HepG2 (cell line): Measurements from ENCODE around the gene GNL1. TPM values are rescaled to one million over a fixed set of nuclear protein-coding genes. Genes with fewer than 3 reads are reported as not detected.
"Not testable (repeated sequence)": the region's sequence is repeated elsewhere in the genome, so short reads cannot be mapped to it uniquely, and the experiment has no call there.

Source experiments
- ATAC-seq: fragments of 200-7000 bp; cut with Tn5 transposase; 3 replicates; pipeline ENCODE4 v1.9.1; 2020; ENCODE audit warnings: mild to moderate bottlenecking, moderate library complexity
- BruUV-seq: library from RNA; stranded (reverse); fragments of 400-500 nt; replicated peaks from 2 replicates; lab custom pipeline; 2021; lab: Mats Ljungman, UMichigan
- CTCF ChIA-PET: fragments of 300-600 bp; formaldehyde crosslinking; extraction: SDS; loops from one replicate; lab custom pipeline; 2021; ENCODE audit warnings: low total read pairs, inconsistent platforms, low intra/inter-chr PET ratio; lab: Yijun Ruan, JAX
- POLR2A ChIA-PET: fragments of 350-600 bp; sonication (Branson Sonifier 250); formaldehyde crosslinking; loops from one replicate; lab custom pipeline; 2020; ENCODE audit warnings: antibody characterized with exemption, inconsistent platforms; lab: Yijun Ruan, JAX
- DNase-seq: peaks from one replicate; pipeline ENCODE4 v3.0.0-alpha.2; 2015; ENCODE audit warnings: low spot score
- FAIRE-seq: peaks from 3 replicates; lab custom pipeline; 2011; peaks lifted over from hg19 to GRCh38; lab: Jason Lieb, UNC
- H2AFZ ChIP-seq: one replicate; pipeline ENCODE4 v1.6.1; 2011; ENCODE audit warnings: low read length, inconsistent platforms
- H3K27ac ChIP-seq: fragments of 300-600 bp; 3 replicates; pipeline ENCODE4 v1.8.0; 2011; ENCODE audit warnings: mixed run types, mild to moderate bottlenecking, mixed read lengths, low read length, inconsistent platforms; ENCODE audit not compliant: insufficient read depth; ENCODE audit errors: extremely low read length
- H3K27me3 ChIP-seq, 2 experiments: fragments of 200-600 bp in 1 of 2; 2 replicates in 1 of 2; 3 replicates in 1 of 2; pipeline versions ENCODE4 v1.6.0 to v1.8.0; 2011; ENCODE audit warnings: low read length in 2 of 2, mild to moderate bottlenecking in 2 of 2, moderate library complexity in 2 of 2, inconsistent platforms in 1 of 2; ENCODE audit not compliant: insufficient read depth in 2 of 2, control insufficient read depth in 1 of 2
- H3K36me3 ChIP-seq, 2 experiments: fragments of 200-600 bp in 1 of 2; replicated peaks in 1 of 2; 2 replicates in 1 of 2; 3 replicates in 1 of 2; pipeline versions ENCODE4 v1.5.1 to v1.8.0; 2011; ENCODE audit warnings: low read length in 2 of 2, inconsistent platforms in 1 of 2; ENCODE audit not compliant: insufficient read depth in 2 of 2, control insufficient read depth in 1 of 2
- H3K4me1 ChIP-seq: 2 replicates; pipeline ENCODE4 v1.5.1; 2012; ENCODE audit warnings: low read length, inconsistent platforms; ENCODE audit not compliant: insufficient read depth
- H3K4me2 ChIP-seq: 2 replicates; pipeline ENCODE4 v1.6.0; 2011; ENCODE audit warnings: low read depth, low read length, inconsistent platforms
- H3K4me3 ChIP-seq, 3 experiments: fragments of 200-600 bp in 1 of 3; sonication (generic), shearing (Covaris generic) in 1 of 3; replicated peaks in 1 of 3; 2 replicates each; pipeline ENCODE4 v1.5.1; 2011 to 2016; ENCODE audit warnings: low read length in 3 of 3, inconsistent platforms in 2 of 3, low read depth in 2 of 3, mild to moderate bottlenecking in 2 of 3, control low read depth in 1 of 3, mixed read lengths in 1 of 3; ENCODE audit not compliant: insufficient read depth in 1 of 3
- H3K79me2 ChIP-seq: one replicate; pipeline ENCODE4 v1.6.1; 2011; ENCODE audit warnings: low read length, inconsistent platforms; ENCODE audit not compliant: insufficient read depth
- H3K9ac ChIP-seq: 2 replicates; pipeline ENCODE4 v1.6.0; 2011; ENCODE audit warnings: mild to moderate bottlenecking, low read depth, low read length, inconsistent platforms; ENCODE audit not compliant: insufficient read depth
- H3K9me3 ChIP-seq: 2 replicates; pipeline ENCODE4 v1.5.1; 2012; ENCODE audit warnings: mild to moderate bottlenecking, low read length
- H4K20me1 ChIP-seq: 2 replicates; pipeline ENCODE4 v1.6.0; 2011; ENCODE audit warnings: inconsistent platforms, mild to moderate bottlenecking, low read length, moderate library complexity; ENCODE audit not compliant: insufficient read depth
- BORCS8-MEF2B ChIP-seq: sonication (generic); formaldehyde crosslinking; IDR thresholded peaks from 2 replicates; pipeline ENCODE4 v1.8.0; 2022; ENCODE audit warnings: mild to moderate bottlenecking, missing genetic modification reagents
- JDP2 ChIP-seq: sonication (generic); formaldehyde crosslinking; IDR thresholded peaks from 2 replicates; pipeline ENCODE4 v1.8.1; 2022; ENCODE audit warnings: missing genetic modification reagents, borderline replicate concordance
- JUNB ChIP-seq: sonication (generic); formaldehyde crosslinking; IDR thresholded peaks from 2 replicates; pipeline ENCODE4 v1.8.0; 2022; ENCODE audit warnings: missing genetic modification reagents, mild to moderate bottlenecking, borderline replicate concordance
- KAT7 ChIP-seq: IDR thresholded peaks from 2 replicates; pipeline ENCODE4 v1.6.1; 2018; ENCODE audit warnings: borderline replicate concordance, missing compliant biosample characterization
- MAX ChIP-seq: IDR thresholded peaks from 2 replicates; pipeline ENCODE4 v1.6.1; 2012; ENCODE audit warnings: inconsistent platforms
- MXI1 ChIP-seq: IDR thresholded peaks from 3 replicates; pipeline ENCODE4 v1.6.1; 2012; ENCODE audit warnings: low read depth, low read length, inconsistent platforms, borderline replicate concordance
- ZBTB14 ChIP-seq: sonication (generic); formaldehyde crosslinking; IDR thresholded peaks from 2 replicates; pipeline ENCODE4 v1.4.0; 2020; ENCODE audit warnings: missing genetic modification reagents
- ZBTB42 ChIP-seq: sonication (generic); formaldehyde crosslinking; IDR thresholded peaks from 2 replicates; pipeline ENCODE4 v1.5.0; 2020; ENCODE audit warnings: mild to moderate bottlenecking, missing genetic modification reagents
- ZNF343 ChIP-seq: sonication (generic); formaldehyde crosslinking; IDR thresholded peaks from 2 replicates; pipeline ENCODE4 v1.4.0; 2020; ENCODE audit warnings: mild to moderate bottlenecking, missing genetic modification reagents
- ZNF749 ChIP-seq: sonication (generic); formaldehyde crosslinking; IDR thresholded peaks from 2 replicates; pipeline ENCODE4 v1.8.0; 2022; ENCODE audit warnings: mild to moderate bottlenecking, missing genetic modification reagents, moderate library complexity, borderline replicate concordance
- WGBS: methylation state at CpG from one replicate; pipeline ENCODE4 v1.1.6; 2017; ENCODE audit warnings: low lambda C conversion rate; 5-methylcytosine and 5-hydroxymethylcytosine counted together
- in situ Hi-C: cut with HindIII; loops from 2 replicates; pipeline ENCODE4 v1.10.0; 2017; ENCODE audit warnings: low pct_unique_long_range_greater_than_20kb; ENCODE audit not compliant: extremely low pct_ligation_motif_present
- intact Hi-C: fragments of 100-400 bp; cut with micrococcal nuclease; formaldehyde crosslinking; loops from one replicate; pipeline ENCODE4 v1.10.0; 2022; ENCODE audit not compliant: unreplicated experiment
- polyA plus RNA-seq, 8 experiments: library from polyadenylated mRNA; depleted of rRNA in 3 of 8; stranded (reverse) in 7 of 8; unstranded in 1 of 8; fragments of >200 nt; fragmentation: Illumina TruSeq in 4 of 8; extraction: Trizol in 4 of 8; gene quantifications; 2 replicates each; pipeline versions ENCODE4 v1.2.1 to v1.2.3, GENCODE V29; 2011 to 2016; ENCODE audit warnings: low read depth in 4 of 8, missing spikeins in 1 of 8, mixed read lengths in 1 of 8; ENCODE audit not compliant: insufficient read depth in 1 of 8
- total RNA-seq, 5 experiments: library from RNA; depleted of rRNA; stranded (reverse); fragments of >200 nt; fragmentation: Illumina TruSeq; extraction: Trizol; gene quantifications; 2 replicates each; pipeline ENCODE4 v1.2.3, GENCODE V29; 2016; ENCODE audit warnings: low read depth in 1 of 5
- TF ChIP-seq, protein P1 (sequence below): sonication (generic); formaldehyde crosslinking; IDR thresholded peaks from 2 replicates; pipeline ENCODE4 v1.8.1; 2023; ENCODE audit warnings: missing genetic modification reagents, inconsistent platforms, borderline replicate concordance
- TF ChIP-seq, protein P2 (sequence below): sonication (generic); formaldehyde crosslinking; IDR thresholded peaks from 2 replicates; pipeline ENCODE4 v1.5.0; 2020; ENCODE audit warnings: missing genetic modification reagents, mild to moderate bottlenecking, borderline replicate concordance

The GNL1 gene
- total and polyA plus RNA-seq, 2 of the 13 experiments (the other 11 are each of a cell fraction or from before 2014, with no cell fraction given): 35.0 to 55.6 TPM

DNA sequence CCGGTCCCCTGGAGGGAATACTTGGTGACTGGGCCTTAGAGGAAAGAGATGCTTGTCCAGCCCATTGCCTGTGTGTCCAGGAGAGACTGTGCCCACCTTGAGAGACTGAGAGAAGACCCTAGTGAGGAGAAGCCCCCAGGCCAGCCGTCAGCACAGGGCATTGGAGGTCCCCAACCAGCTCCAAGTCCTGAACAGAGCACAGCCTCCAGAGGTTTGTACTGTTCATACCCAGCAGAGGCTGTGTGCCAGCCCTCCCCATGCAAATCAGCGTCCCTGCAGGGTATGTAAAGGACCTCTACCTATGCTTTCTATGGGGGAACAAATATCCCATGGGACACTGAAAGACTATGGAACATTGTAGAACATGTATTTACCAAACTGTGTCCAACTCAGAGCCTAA, 58.6 kb downstream of the GNL1 start:
- peaks cover 13% of the 10 kb centered on the region for H3K4me1 ChIP-seq
- DNase-seq (no peak), FAIRE-seq (no peak), ATAC-seq (peak; percentile 61)
- intact Hi-C loops: no loop called here
- no peaks in the 10 kb centered on the region for H3K79me2 ChIP-seq
- TF ChIP-seq ZBTB42 (CRISPR knock-in tag) (no peak), JUNB (no peak), ZBTB14 (CRISPR knock-in tag) (no peak), ZNF343 (CRISPR knock-in tag) (no peak), BORCS8-MEF2B (CRISPR knock-in tag) (no peak), KAT7 (CRISPR knock-in tag) (no peak), ZNF749 (CRISPR knock-in tag) (no peak), JDP2 (CRISPR knock-in tag) (no peak), MXI1 (no peak), MAX (no peak)
- TF ChIP-seq, protein P1, sequence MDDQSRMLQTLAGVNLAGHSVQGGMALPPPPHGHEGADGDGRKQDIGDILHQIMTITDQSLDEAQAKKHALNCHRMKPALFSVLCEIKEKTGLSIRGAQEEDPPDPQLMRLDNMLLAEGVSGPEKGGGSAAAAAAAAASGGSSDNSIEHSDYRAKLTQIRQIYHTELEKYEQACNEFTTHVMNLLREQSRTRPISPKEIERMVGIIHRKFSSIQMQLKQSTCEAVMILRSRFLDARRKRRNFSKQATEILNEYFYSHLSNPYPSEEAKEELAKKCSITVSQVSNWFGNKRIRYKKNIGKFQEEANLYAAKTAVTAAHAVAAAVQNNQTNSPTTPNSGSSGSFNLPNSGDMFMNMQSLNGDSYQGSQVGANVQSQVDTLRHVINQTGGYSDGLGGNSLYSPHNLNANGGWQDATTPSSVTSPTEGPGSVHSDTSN (CRISPR knock-in tag): no peak
- TF ChIP-seq, protein P2, sequence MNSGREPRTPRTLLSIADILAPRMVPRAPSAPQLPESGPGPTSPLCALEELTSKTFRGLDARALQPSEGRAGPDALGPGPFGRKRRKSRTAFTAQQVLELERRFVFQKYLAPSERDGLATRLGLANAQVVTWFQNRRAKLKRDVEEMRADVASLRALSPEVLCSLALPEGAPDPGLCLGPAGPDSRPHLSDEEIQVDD: no peak
- H3K9ac ChIP-seq: no peak overlapping the region
- CTCF ChIA-PET: no interaction called here
- no peak overlapping the region for H3K27ac ChIP-seq
- in situ Hi-C loops: no loop called here
- no peak overlapping the region for H2AFZ ChIP-seq
- H3K9me3 ChIP-seq: no peaks in the 10 kb centered on the region
- POLR2A ChIA-PET: no interaction called here
- no peaks in the 10 kb centered on the region for H4K20me1 ChIP-seq
- BruUV-seq: no TSS peak
- no peak overlapping the region for H3K4me2 ChIP-seq
- H3K4me3 ChIP-seq: no peak overlapping the region
- peaks cover 0 to 5% of the 10 kb centered on the region in 2 experiments; a peak in 1 of 5 replicates for H3K27me3 ChIP-seq
- H3K36me3 ChIP-seq: peaks cover 0 to under 1% of the 10 kb centered on the region in 2 experiments; a peak in 2 of 5 replicates
- WGBS: 18% methylated on average over 3 of the region's 3 CpGs

- H3K79me2 ChIP-seq, H3K9me3 ChIP-seq, H3K27me3 ChIP-seq, ATAC-seq, in situ Hi-C loops, BruUV-seq, H3K36me3 ChIP-seq, CTCF ChIA-PET, H2AFZ ChIP-seq, H4K20me1 ChIP-seq, H3K4me2 ChIP-seq, intact Hi-C loops, H3K27ac ChIP-seq, FAIRE-seq, H3K9ac ChIP-seq, DNase-seq, POLR2A ChIA-PET, H3K4me3 ChIP-seq: not testable (repeated sequence)
- H3K4me1 ChIP-seq: peaks cover 13% of the 10 kb centered on the region
- 72% methylated on average over 5 of the region's 5 CpGs for WGBS
These were observed 59.1 kb downstream of the GNL1 start for GRCh38 chr6:30497261-30497599.
